Measurements from ENCODE around the gene BUB3.

DNA sequence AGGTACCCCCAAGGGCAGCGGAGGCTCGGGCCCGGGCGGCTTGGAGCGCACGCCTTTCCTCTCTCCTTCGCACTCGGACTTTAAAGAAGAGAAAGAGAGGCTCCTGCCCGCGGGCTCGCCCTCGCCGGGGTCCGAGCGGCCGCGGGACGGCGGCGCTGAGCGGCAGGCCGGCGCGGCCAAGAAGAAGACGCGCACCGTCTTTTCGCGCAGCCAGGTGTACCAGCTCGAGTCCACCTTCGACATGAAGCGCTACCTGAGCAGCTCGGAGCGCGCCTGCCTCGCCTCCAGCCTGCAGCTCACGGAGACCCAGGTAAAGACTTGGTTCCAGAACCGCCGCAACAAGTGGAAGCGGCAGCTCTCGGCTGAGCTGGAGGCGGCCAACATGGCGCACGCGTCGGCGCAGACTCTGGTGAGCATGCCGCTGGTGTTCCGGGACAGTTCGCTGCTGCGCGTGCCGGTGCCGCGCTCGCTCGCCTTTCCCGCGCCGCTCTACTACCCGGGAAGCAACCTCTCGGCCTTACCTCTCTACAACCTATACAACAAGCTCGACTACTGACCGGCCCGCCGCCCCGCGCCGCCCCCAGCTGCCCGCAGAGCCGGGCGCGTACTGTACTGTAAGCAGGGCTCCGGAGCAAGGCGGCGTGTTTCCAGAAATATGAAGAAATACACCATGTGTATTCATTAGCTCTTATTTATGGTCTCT lies 4.5 kb upstream of the BUB3 start:
- TF ChIP-seq POLR2A (IDR thresholded peaks at IDR 0.05), result no peak
- TF ChIP-seq, protein P1, sequence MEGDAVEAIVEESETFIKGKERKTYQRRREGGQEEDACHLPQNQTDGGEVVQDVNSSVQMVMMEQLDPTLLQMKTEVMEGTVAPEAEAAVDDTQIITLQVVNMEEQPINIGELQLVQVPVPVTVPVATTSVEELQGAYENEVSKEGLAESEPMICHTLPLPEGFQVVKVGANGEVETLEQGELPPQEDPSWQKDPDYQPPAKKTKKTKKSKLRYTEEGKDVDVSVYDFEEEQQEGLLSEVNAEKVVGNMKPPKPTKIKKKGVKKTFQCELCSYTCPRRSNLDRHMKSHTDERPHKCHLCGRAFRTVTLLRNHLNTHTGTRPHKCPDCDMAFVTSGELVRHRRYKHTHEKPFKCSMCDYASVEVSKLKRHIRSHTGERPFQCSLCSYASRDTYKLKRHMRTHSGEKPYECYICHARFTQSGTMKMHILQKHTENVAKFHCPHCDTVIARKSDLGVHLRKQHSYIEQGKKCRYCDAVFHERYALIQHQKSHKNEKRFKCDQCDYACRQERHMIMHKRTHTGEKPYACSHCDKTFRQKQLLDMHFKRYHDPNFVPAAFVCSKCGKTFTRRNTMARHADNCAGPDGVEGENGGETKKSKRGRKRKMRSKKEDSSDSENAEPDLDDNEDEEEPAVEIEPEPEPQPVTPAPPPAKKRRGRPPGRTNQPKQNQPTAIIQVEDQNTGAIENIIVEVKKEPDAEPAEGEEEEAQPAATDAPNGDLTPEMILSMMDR (IDR thresholded peaks at IDR 0.05), result no peak
- TF ChIP-seq EP300 (IDR thresholded peaks at IDR 0.05), result no peak

Measured in stomach (tissue), 4 donors.